SK-N-MC (cell line): ENCODE measurements around the gene ARHGAP9.

Experiments used
- DNase-seq: peaks from one replicate; pipeline ENCODE4 v3.0.0-alpha.2; 2011; ENCODE audit warnings: low read depth, low spot score
- H3K27ac ChIP-seq: fragments of 200-600 bp; sonication (generic); 2 replicates; pipeline ENCODE4 v1.5.1; 2016; ENCODE audit warnings: mixed run types
- H3K36me3 ChIP-seq: fragments of 200-600 bp; sonication (generic); 2 replicates; pipeline ENCODE4 v1.6.1; 2017; ENCODE audit warnings: antibody characterized with exemption, low read length, mixed read lengths; ENCODE audit not compliant: insufficient read depth
- H3K4me3 ChIP-seq: fragments of 200-600 bp; sonication (generic); 2 replicates; pipeline ENCODE4 v1.5.1; 2016
- H3K9ac ChIP-seq: fragments of 200-600 bp; sonication (generic); 2 replicates; pipeline ENCODE4 v1.8.0; 2017; ENCODE audit warnings: mixed run types, mixed read lengths; ENCODE audit not compliant: insufficient read length
- H3K9me3 ChIP-seq: fragments of 200-600 bp; sonication (generic); 2 replicates; pipeline ENCODE4 v1.6.1; 2017; ENCODE audit warnings: low read depth, mild to moderate bottlenecking, antibody characterized with exemption, low read length, moderate library complexity, mixed read lengths
- EZH2 ChIP-seq: fragments of 200-600 bp; sonication (generic); IDR thresholded peaks from one replicate; pipeline ENCODE4 v1.6.1; 2017; ENCODE audit warnings: antibody characterized with exemption
- FOXP2 ChIP-seq: optimal IDR thresholded peaks from 2 replicates; pipeline ENCODE3; 2011; ENCODE audit warnings: mild to moderate bottlenecking, moderate library complexity; ENCODE audit not compliant: insufficient read depth; ENCODE audit errors: extremely low read length, control extremely low read depth
- POLR2AphosphoS5 ChIP-seq: IDR thresholded peaks from 2 replicates; pipeline ENCODE4 v1.6.1; 2012; ENCODE audit warnings: mild to moderate bottlenecking, low read depth, low read length, borderline replicate concordance

The ARHGAP9 gene

DNA sequence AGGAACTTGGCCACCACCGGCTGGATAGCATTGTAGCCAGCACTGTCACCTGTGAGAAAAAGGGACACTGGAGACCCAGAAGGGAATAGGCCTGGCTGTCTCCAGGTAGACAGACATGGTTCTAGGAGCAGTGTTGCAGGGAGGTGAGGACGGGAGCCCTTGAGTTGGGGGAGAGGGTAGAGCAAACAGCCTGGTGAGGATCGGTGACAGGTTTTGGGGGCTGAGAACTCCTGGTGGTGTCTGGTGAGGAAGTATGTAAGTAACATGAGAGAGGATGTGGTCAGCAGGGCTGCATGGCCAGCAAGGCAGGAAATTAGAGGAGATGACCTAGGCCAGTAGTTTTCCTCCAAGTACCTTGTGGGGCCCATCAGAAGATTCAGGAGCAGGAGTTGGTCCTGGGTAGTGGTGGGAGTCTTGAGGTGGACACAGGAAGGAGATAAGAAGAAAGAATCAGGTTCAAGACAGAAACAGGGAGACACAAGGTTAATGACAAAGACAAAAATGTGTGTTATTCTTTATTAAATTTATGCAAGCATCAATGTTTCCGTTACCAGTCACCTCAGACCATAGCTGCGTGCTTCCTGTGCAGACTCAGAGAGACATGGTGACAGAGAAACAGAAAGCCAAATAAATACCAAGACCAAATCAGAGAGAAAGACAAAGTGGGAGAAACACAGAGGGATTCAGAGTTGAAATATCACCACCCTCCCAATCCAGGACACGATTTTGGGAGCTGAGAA, at the start of gene ARHGAP9:
ARHGAP9 (minus strand) TSS at position 491 of the 740 bp plus-strand sequence; CDS start at position 31, 460 bp downstream.
- H3K36me3 ChIP-seq = no peaks in the 10 kb centered on the region
- no peak within 1 kb of the TSS for H3K27ac ChIP-seq
- TF ChIP-seq EZH2 (no peak), POLR2AphosphoS5 (no peak), FOXP2 (no peak)
- DNase-seq = no peak
- no peaks in the 10 kb centered on the region for H3K9me3 ChIP-seq
- no peak within 1 kb of the TSS for H3K4me3 ChIP-seq
- no peak within 1 kb of the TSS for H3K9ac ChIP-seq

DNA sequence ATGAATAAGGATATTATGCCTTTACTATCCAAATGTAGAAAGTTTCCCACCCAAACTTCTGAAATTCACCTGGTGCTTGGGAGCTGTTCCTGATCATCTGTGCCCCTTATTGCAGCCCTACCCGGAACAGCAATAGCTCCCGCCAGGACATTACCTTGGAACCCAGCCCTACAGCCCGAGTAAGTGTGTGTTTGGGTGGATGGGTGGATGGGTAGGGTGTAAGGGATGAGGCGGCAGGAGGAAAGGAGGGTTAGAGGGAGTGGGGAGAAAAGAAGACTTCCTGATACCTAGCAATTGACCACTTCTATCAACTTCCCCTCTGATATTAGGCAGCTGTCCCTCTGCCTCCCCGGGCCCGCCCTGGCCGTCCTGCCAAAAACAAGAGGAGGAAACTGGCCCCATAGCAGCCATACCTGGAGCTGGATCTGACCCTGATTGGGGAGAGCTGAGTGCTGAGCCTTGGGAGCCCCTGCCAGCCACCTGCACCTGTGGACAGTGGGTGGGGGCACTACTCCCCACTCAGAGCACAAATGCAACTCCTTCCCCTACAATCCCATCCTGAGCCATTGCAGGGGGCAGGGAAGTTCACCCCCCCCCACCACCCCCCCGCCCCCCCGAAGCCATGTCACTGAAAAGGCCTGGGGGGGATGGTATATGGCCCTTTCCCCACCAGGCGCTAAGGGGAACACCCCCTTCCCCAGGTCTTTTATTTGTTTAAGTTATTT, 49.3 kb upstream of the ARHGAP9 start:
- H3K9me3 ChIP-seq = no peaks in the 10 kb centered on the region
- H3K4me3 ChIP-seq = no peak overlapping the region
- TF ChIP-seq FOXP2 (no peak), POLR2AphosphoS5 (no peak; the same call in 1 of the 2 replicates), EZH2 (no peak)
- DNase-seq = no peak
- no peak overlapping the region for H3K9ac ChIP-seq
- peaks cover 93% of the 10 kb centered on the region for H3K36me3 ChIP-seq
- H3K27ac ChIP-seq = peak overlapping the region; percentile 19; the same call in 1 of the 2 replicates

DNA sequence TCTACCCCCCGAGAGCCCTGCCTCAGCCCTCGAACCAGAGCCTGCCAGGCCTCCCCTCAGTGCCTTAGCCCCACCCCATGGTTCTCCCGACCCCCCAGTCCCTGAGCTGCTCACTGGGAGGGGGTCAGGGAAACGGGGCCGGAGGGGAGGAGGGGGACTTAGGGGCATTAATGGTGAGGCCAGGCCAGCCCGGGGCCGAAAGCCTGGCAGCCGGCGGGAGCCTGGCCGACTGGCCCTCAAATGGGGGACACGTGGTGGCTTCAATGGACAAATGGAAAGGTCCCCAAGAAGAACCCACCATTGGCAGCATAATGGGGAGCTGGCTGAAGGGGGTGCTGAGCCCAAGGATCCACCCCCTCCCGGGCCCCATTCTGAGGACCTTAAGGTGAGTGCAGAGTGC, 48.5 kb upstream of the ARHGAP9 start:
- no peak overlapping the region for H3K9ac ChIP-seq
- TF ChIP-seq FOXP2 = no peak
- no peak for DNase-seq
- H3K36me3 ChIP-seq = peaks cover 90% of the 10 kb centered on the region
- no peak overlapping the region for H3K4me3 ChIP-seq
- H3K27ac ChIP-seq = no peak overlapping the region
- H3K9me3 ChIP-seq = no peaks in the 10 kb centered on the region

DNA sequence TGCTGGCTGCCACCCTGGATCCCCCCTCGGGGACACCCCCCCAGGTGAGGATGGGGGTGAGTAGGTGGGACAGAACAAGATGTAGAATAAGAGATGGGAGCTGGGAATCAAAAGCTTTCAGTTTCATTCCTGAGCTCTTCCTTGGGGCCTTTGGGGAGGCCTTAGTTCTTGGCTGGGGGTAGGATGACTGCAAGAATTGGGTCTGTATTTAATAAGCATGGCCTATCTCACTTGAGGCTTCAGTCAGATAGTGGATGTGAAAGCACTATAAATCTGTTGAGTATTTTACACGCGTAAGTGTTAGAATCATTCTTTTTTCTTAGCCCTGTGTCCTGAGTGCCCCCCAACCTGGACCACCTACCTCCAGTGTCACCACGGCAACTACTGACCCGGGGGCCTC, 47.5 kb upstream of the ARHGAP9 start:
- no peak for DNase-seq
- H3K36me3 ChIP-seq = peaks cover 80% of the 10 kb centered on the region
- TF ChIP-seq EZH2 (no peak), FOXP2 (no peak)
- no peak overlapping the region for H3K4me3 ChIP-seq
- H3K9me3 ChIP-seq = no peaks in the 10 kb centered on the region
- 0 out of 2 replicates have a peak overlapping the region, but pooled peaks have one; percentile 42 for H3K27ac ChIP-seq
- H3K9ac ChIP-seq = no peak overlapping the region

DNA sequence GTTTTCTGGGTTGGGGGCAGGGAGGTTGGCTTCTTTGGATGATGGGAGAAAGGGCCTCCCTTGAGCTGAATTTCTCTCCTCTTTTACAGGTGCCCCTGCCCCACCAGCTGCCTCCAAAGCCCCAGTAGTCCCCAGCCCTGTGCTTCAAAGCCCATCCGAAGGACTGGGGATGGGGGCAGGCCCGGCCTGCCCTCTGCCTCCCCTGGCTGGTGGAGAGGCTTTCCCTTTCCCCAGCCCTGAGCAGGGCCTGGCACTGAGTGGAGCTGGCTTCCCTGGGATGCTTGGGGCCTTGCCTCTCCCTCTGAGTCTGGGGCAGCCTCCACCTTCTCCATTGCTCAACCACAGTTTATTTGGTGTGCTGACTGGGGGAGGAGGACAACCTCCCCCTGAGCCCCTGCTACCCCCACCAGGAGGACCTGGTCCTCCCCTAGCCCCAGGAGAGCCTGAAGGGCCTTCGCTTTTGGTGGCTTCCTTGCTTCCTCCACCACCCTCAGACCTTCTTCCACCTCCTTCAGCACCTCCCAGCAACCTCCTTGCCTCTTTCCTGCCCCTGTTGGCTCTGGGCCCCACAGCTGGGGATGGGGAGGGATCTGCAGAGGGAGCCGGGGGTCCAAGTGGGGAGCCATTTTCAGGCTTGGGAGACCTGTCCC, 46.9 kb upstream of the ARHGAP9 start:
- no peak for DNase-seq
- Histone ChIP-seq H3K9me3 (no peaks in the 10 kb centered on the region), H3K9ac (no peak overlapping the region), H3K36me3 (peaks cover 75% of the 10 kb centered on the region), H3K4me3 (no peak overlapping the region), H3K27ac (no peak overlapping the region)
- no peak for TF ChIP-seq POLR2AphosphoS5
- TF ChIP-seq EZH2 = no peak
- no peak for TF ChIP-seq FOXP2

DNA sequence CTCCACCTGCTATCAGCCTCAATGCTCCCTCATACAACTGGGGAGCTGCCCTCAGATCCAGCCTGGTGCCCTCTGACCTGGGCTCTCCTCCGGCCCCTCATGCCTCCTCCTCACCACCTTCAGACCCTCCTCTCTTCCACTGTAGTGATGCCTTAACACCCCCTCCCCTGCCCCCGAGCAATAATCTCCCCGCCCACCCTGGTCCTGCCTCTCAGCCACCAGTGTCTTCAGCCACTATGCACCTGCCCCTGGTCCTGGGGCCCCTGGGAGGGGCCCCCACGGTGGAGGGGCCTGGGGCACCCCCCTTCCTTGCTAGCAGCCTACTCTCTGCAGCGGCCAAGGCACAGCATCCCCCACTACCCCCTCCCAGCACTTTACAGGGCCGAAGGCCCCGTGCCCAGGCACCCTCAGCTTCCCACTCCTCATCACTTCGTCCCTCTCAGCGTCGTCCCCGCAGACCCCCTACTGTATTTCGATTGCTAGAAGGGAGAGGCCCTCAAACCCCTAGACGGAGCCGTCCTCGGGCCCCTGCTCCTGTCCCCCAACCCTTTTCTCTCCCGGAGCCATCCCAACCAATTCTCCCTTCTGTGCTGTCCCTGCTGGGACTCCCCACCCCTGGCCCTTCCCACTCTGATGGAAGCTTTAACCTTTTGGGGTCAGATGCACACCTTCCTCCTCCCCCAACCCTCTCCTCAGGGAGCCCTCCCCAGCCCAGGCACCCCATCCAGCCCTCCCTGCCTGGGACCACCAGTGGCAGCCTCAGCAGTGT, 46.1 kb upstream of the ARHGAP9 start:
- Histone ChIP-seq H3K27ac (no peak overlapping the region), H3K9ac (no peak overlapping the region)

DNA sequence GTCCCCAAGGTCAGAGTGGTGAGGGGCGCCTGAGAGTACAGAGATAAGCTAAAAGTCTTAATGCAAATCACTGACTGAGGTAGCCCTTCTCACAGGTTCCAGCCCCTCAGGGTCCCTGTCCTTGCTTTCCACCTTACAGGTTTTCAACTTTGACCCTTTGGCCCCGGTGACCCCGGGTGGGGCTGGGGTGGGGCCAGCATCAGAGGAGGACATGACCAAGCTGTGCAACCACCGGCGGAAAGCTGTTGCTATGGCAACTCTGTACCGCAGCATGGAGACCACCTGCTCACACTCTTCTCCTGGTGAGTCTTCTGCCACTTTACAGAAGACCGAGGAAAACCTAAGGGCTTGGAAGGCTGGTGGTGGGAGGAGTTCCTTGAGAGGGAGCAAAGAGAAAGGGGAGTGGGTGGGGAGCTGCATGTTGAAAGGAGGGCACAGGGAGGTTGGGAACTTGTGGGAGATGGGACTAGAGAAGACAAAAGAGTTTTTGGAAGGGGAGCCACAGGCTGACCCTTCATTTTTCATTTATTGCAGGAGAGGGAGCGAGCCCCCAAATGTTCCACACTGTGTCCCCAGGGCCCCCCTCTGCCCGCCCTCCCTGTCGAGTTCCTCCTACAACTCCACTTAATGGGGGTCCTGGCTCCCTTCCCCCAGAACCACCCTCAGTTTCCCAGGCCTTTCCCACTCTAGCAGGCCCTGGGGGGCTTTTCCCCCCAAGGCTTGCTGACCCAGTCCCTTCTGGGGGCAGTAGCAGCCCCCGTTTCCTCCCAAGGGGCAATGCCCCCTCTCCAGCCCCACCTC, 45.3 kb upstream of the ARHGAP9 start:
- H3K36me3 ChIP-seq = peaks cover 60% of the 10 kb centered on the region
- no peak for DNase-seq
- H3K9me3 ChIP-seq = no peaks in the 10 kb centered on the region
- no peak for TF ChIP-seq EZH2
- no peak for TF ChIP-seq FOXP2
- no peak for TF ChIP-seq POLR2AphosphoS5
- no peak overlapping the region; the same call in 1 of the 2 replicates for H3K27ac ChIP-seq
- H3K4me3 ChIP-seq = peak overlapping the region; percentile 98
- H3K9ac ChIP-seq = no peak overlapping the region

More for the DNA sequence above, 46.1 kb upstream of the ARHGAP9 start:
- TF ChIP-seq EZH2 (no peak), POLR2AphosphoS5 (no peak), FOXP2 (no peak)
- DNase-seq = no peak
- H3K36me3 ChIP-seq = peaks cover 67% of the 10 kb centered on the region
- H3K9me3 ChIP-seq = no peaks in the 10 kb centered on the region
- H3K4me3 ChIP-seq = no peak overlapping the region
